GM23338 (cell line): Measurements from ENCODE around the gene GRIN2C.

Experiments
- CREB1 ChIP-seq: fragments of 250-450 bp; sonication (Bioruptor Pico); IDR thresholded peaks from 2 replicates; pipeline ENCODE4 v1.5.0; 2020; ENCODE audit warnings: low read depth, mild to moderate bottlenecking, moderate library complexity
- EZH2 ChIP-seq: fragments of 200-600 bp; sonication (generic); IDR thresholded peaks from one replicate; pipeline ENCODE4 v1.8.0; 2017; ENCODE audit warnings: antibody characterized with exemption, mild to moderate bottlenecking, low read depth; ENCODE audit not compliant: unreplicated experiment
- EZH2phosphoT487 ChIP-seq: fragments of 200-600 bp; sonication (generic); IDR thresholded peaks from one replicate; pipeline ENCODE4 v1.8.1; 2018; ENCODE audit warnings: antibody characterized with exemption; ENCODE audit not compliant: unreplicated experiment
- JUNB ChIP-seq: IDR thresholded peaks from one replicate; pipeline ENCODE4 v1.6.1; 2016; ENCODE audit warnings: antibody characterized with exemption; ENCODE audit not compliant: unreplicated experiment
- POLR2AphosphoS5 ChIP-seq: IDR thresholded peaks from 2 replicates; pipeline ENCODE4 v1.6.1; 2016; ENCODE audit warnings: antibody characterized with exemption, low read depth
- STAT1 ChIP-seq: IDR thresholded peaks from one replicate; pipeline ENCODE4 v1.6.1; 2016; ENCODE audit warnings: antibody characterized with exemption; ENCODE audit not compliant: unreplicated experiment
- TF ChIP-seq, protein P1 (sequence below), 2 experiments: fragments of 200-600 bp in 1 of 2; sonication (generic) in 1 of 2; conservative IDR thresholded peaks; 2 replicates each; pipeline versions ENCODE4 v1.5.1 to v1.6.1; 2016 to 2017; ENCODE audit warnings: antibody characterized with exemption in 2 of 2, low read depth in 2 of 2, mild to moderate bottlenecking in 2 of 2, moderate library complexity in 1 of 2
- TF ChIP-seq, protein P2 (sequence below): IDR thresholded peaks from one replicate; pipeline ENCODE4 v1.6.1; 2018; ENCODE audit warnings: antibody characterized with exemption; ENCODE audit not compliant: unreplicated experiment
- TF ChIP-seq, protein P3 (sequence below): IDR thresholded peaks from 2 replicates; pipeline ENCODE4 v1.6.1; 2016; ENCODE audit warnings: antibody characterized with exemption

DNA sequence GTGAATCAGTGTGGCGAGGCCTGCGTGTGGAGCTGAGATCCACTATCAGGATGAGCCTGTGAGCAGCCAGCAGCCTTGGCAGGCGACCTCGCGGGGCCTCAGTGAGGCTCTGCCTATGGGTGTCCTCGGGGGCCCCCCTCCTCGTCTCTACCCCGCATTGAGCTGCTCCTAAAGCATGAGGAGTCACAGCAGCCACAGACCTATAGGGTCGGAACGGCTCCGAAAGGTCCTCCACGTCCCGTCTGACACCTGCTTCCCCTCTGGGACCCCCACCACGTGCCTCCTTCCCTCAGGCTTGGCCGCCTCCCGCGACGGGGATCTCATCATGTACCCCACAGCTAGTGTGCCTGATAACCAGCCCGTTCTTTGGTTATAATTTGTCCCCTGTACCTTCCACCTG lies 28.8 kb downstream of the GRIN2C start:
- TF ChIP-seq, protein P1, sequence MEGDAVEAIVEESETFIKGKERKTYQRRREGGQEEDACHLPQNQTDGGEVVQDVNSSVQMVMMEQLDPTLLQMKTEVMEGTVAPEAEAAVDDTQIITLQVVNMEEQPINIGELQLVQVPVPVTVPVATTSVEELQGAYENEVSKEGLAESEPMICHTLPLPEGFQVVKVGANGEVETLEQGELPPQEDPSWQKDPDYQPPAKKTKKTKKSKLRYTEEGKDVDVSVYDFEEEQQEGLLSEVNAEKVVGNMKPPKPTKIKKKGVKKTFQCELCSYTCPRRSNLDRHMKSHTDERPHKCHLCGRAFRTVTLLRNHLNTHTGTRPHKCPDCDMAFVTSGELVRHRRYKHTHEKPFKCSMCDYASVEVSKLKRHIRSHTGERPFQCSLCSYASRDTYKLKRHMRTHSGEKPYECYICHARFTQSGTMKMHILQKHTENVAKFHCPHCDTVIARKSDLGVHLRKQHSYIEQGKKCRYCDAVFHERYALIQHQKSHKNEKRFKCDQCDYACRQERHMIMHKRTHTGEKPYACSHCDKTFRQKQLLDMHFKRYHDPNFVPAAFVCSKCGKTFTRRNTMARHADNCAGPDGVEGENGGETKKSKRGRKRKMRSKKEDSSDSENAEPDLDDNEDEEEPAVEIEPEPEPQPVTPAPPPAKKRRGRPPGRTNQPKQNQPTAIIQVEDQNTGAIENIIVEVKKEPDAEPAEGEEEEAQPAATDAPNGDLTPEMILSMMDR (conservative IDR thresholded peaks at IDR 0.05; ENCODE audit: low read depth in 2 of 2), result no peak
- TF ChIP-seq POLR2AphosphoS5 (no peak), STAT1 (no peak), EZH2 (no peak), JUNB (no peak), EZH2phosphoT487 (no peak), CREB1 (no peak)
- TF ChIP-seq, protein P2, sequence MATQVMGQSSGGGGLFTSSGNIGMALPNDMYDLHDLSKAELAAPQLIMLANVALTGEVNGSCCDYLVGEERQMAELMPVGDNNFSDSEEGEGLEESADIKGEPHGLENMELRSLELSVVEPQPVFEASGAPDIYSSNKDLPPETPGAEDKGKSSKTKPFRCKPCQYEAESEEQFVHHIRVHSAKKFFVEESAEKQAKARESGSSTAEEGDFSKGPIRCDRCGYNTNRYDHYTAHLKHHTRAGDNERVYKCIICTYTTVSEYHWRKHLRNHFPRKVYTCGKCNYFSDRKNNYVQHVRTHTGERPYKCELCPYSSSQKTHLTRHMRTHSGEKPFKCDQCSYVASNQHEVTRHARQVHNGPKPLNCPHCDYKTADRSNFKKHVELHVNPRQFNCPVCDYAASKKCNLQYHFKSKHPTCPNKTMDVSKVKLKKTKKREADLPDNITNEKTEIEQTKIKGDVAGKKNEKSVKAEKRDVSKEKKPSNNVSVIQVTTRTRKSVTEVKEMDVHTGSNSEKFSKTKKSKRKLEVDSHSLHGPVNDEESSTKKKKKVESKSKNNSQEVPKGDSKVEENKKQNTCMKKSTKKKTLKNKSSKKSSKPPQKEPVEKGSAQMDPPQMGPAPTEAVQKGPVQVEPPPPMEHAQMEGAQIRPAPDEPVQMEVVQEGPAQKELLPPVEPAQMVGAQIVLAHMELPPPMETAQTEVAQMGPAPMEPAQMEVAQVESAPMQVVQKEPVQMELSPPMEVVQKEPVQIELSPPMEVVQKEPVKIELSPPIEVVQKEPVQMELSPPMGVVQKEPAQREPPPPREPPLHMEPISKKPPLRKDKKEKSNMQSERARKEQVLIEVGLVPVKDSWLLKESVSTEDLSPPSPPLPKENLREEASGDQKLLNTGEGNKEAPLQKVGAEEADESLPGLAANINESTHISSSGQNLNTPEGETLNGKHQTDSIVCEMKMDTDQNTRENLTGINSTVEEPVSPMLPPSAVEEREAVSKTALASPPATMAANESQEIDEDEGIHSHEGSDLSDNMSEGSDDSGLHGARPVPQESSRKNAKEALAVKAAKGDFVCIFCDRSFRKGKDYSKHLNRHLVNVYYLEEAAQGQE, result no peak
- TF ChIP-seq, protein P3, sequence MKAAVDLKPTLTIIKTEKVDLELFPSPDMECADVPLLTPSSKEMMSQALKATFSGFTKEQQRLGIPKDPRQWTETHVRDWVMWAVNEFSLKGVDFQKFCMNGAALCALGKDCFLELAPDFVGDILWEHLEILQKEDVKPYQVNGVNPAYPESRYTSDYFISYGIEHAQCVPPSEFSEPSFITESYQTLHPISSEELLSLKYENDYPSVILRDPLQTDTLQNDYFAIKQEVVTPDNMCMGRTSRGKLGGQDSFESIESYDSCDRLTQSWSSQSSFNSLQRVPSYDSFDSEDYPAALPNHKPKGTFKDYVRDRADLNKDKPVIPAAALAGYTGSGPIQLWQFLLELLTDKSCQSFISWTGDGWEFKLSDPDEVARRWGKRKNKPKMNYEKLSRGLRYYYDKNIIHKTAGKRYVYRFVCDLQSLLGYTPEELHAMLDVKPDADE, result no peak
